ENCODE data around the gene TOR4A.
"Not testable (repeated sequence)": the region's sequence is repeated elsewhere in the genome, so short reads cannot be mapped to it uniquely, and the experiment has no call there.

The TOR4A gene

GRCh38 chr9:137255448-137256114 lies 21.9 kb upstream of the TOR4A start:
- peak overlapping the region; percentile 96 for H3K4me3 ChIP-seq (replicated peaks; ENCODE audit: insufficient read depth, low read length)
- H3K27ac ChIP-seq (replicated peaks), result peak overlapping the region; percentile 61
- no peaks in the 10 kb centered on the region for H3K27me3 ChIP-seq (ENCODE audit: insufficient read depth, poor library complexity, severe bottlenecking)
- no peak for TF ChIP-seq POLR2AphosphoS5 (IDR thresholded peaks at IDR 0.05; ENCODE audit: low read depth)
- TF ChIP-seq, protein P1, sequence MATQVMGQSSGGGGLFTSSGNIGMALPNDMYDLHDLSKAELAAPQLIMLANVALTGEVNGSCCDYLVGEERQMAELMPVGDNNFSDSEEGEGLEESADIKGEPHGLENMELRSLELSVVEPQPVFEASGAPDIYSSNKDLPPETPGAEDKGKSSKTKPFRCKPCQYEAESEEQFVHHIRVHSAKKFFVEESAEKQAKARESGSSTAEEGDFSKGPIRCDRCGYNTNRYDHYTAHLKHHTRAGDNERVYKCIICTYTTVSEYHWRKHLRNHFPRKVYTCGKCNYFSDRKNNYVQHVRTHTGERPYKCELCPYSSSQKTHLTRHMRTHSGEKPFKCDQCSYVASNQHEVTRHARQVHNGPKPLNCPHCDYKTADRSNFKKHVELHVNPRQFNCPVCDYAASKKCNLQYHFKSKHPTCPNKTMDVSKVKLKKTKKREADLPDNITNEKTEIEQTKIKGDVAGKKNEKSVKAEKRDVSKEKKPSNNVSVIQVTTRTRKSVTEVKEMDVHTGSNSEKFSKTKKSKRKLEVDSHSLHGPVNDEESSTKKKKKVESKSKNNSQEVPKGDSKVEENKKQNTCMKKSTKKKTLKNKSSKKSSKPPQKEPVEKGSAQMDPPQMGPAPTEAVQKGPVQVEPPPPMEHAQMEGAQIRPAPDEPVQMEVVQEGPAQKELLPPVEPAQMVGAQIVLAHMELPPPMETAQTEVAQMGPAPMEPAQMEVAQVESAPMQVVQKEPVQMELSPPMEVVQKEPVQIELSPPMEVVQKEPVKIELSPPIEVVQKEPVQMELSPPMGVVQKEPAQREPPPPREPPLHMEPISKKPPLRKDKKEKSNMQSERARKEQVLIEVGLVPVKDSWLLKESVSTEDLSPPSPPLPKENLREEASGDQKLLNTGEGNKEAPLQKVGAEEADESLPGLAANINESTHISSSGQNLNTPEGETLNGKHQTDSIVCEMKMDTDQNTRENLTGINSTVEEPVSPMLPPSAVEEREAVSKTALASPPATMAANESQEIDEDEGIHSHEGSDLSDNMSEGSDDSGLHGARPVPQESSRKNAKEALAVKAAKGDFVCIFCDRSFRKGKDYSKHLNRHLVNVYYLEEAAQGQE (IDR thresholded peaks at IDR 0.05; ENCODE audit: insufficient replicate concordance, low read depth), result no peak
- DNase-seq (ENCODE audit: low read depth in 1 of 2, low spot score in 1 of 2), result peak in 1 of 2 experiments; percentile 45

DNA sequence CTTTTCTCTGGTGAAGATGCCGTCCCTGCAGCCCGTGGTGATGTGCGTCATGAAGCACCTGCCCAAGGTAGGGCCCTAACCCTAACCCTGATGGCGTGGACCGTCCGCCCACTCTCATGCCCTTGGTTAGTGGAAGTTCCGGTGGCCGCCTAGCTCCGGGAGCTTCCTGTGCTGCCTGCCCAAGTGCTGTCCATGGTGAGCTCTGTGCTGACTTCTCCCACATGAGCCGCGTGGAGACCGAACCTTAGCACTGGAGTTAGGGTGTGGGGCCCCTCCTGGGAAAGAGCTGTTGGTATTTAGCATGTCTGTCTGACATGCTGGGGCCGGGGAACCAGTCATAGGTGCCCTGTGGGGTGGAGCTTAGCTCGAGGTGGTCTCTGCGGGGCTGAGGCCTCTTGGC lies 21.2 kb upstream of the TOR4A start:
- Histone ChIP-seq H3K27me3 (ENCODE audit: insufficient read depth, poor library complexity, severe bottlenecking) (no peaks in the 10 kb centered on the region), H3K27ac (replicated peaks) (no peak overlapping the region)

DNA sequence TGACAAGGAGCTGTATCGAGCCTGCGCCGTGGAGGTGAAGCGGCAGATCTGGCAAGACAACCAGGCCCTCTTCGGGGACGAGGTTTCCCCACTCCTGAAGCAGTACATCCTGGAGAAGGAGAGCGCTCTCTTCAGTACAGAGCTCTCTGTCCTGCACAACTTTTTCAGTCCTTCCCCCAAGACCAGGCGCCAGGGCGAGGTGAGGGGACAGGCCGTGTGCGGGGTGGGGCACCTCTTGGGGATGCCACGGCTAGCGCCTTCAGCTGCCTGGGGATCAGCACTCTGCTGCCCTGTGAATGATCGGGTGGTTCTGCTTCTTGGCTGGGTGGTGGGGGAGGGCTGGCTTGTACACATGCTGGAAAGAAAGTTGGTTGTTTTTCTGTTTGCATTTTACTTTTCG lies 20.7 kb upstream of the TOR4A start:
- Histone ChIP-seq H3K4me3 (replicated peaks; ENCODE audit: insufficient read depth, low read length) (no peak overlapping the region), H3K27me3 (ENCODE audit: insufficient read depth, poor library complexity, severe bottlenecking) (no peaks in the 10 kb centered on the region), H3K27ac (replicated peaks) (no peak overlapping the region)
- no peak for DNase-seq (ENCODE audit: low read depth in 1 of 2, low spot score in 1 of 2)
- no peak for TF ChIP-seq GABPA (IDR thresholded peaks at IDR 0.05; ENCODE audit: low read depth)
- TF ChIP-seq SPI1 (IDR thresholded peaks at IDR 0.05; ENCODE audit: borderline replicate concordance, low read depth), result no peak
- TF ChIP-seq, protein P1 (IDR thresholded peaks at IDR 0.05; ENCODE audit: insufficient replicate concordance, low read depth), result no peak
- TF ChIP-seq, protein P2, sequence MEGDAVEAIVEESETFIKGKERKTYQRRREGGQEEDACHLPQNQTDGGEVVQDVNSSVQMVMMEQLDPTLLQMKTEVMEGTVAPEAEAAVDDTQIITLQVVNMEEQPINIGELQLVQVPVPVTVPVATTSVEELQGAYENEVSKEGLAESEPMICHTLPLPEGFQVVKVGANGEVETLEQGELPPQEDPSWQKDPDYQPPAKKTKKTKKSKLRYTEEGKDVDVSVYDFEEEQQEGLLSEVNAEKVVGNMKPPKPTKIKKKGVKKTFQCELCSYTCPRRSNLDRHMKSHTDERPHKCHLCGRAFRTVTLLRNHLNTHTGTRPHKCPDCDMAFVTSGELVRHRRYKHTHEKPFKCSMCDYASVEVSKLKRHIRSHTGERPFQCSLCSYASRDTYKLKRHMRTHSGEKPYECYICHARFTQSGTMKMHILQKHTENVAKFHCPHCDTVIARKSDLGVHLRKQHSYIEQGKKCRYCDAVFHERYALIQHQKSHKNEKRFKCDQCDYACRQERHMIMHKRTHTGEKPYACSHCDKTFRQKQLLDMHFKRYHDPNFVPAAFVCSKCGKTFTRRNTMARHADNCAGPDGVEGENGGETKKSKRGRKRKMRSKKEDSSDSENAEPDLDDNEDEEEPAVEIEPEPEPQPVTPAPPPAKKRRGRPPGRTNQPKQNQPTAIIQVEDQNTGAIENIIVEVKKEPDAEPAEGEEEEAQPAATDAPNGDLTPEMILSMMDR (IDR thresholded peaks at IDR 0.05; ENCODE audit: insufficient read depth, low read length), result no peak
- no peak for TF ChIP-seq POLR2AphosphoS5 (IDR thresholded peaks at IDR 0.05; ENCODE audit: low read depth)

More for the DNA sequence above, 21.2 kb upstream of the TOR4A start:
- peak overlapping the region; percentile 96 for H3K4me3 ChIP-seq (replicated peaks; ENCODE audit: insufficient read depth, low read length)
- TF ChIP-seq, protein P2 (IDR thresholded peaks at IDR 0.05; ENCODE audit: insufficient read depth, low read length), result no peak
- TF ChIP-seq, protein P1 (IDR thresholded peaks at IDR 0.05; ENCODE audit: insufficient replicate concordance, low read depth), result peak; percentile 80
- TF ChIP-seq POLR2AphosphoS5 (IDR thresholded peaks at IDR 0.05; ENCODE audit: low read depth), result no peak
- no peak for TF ChIP-seq GABPA (IDR thresholded peaks at IDR 0.05; ENCODE audit: low read depth)
- no peak for TF ChIP-seq SPI1 (IDR thresholded peaks at IDR 0.05; ENCODE audit: borderline replicate concordance, low read depth)
- no peak for DNase-seq (ENCODE audit: low read depth in 1 of 2, low spot score in 1 of 2)

DNA sequence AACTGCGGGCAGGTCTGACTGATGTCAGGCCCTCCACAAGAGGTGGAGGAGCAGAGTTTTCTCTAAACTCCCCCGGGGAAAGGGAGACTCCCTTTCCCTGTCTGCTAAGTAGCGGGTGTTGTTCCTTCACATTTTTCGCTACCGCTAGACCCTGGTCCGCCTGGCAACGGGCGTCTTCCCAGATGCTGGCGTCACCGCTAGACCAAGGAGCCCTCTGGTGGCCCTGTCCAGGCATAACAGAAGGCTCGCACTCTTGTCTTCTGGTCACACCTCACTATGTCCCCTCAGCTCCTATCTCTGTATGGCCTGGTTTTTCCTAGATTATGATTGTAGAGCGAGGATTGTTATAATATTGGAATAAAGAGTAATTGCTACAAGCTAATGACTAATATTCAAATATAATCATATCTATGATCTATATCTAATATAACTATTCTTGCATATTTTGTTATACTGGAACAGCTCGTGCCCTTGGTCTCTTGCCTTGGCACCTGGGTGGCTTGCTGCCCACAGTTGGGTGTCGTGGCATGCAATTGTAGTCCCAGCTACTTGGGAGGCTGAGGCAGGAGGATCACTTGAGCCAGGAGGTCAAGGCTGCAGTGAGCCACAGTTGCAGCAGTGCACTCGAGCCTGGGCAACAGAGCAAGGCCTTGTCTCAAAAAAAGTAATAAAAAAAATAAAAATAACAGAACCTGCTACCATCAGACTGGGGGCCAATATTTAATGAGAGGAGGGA lies 15.2 kb upstream of the TOR4A start:
- not testable (repeated sequence) for H3K4me3 ChIP-seq (replicated peaks; ENCODE audit: insufficient read depth, low read length); DNase-seq (ENCODE audit: low read depth in 1 of 2, low spot score in 1 of 2); H3K27me3 ChIP-seq (ENCODE audit: insufficient read depth, poor library complexity, severe bottlenecking); H3K27ac ChIP-seq (replicated peaks)

Data from HL-60 (cell line).